Loucy (cell line): ENCODE measurements around the gene CR1.
"Not testable (repeated sequence)": the region's sequence is repeated elsewhere in the genome, so short reads cannot be mapped to it uniquely, and the experiment has no call there.

Source experiments
- EZH2phosphoT487 ChIP-seq: fragments of 200-600 bp; IDR thresholded peaks from 2 replicates; pipeline ENCODE4 v1.6.1; 2018; ENCODE audit warnings: antibody characterized with exemption, mild to moderate bottlenecking, moderate library complexity, borderline replicate concordance
- TF ChIP-seq, protein P1 (sequence below): fragments of 200-600 bp; sonication (generic); conservative IDR thresholded peaks from 2 replicates; pipeline ENCODE4 v1.5.1; 2014; ENCODE audit warnings: mild to moderate bottlenecking, antibody characterized with exemption, low read length

DNA sequence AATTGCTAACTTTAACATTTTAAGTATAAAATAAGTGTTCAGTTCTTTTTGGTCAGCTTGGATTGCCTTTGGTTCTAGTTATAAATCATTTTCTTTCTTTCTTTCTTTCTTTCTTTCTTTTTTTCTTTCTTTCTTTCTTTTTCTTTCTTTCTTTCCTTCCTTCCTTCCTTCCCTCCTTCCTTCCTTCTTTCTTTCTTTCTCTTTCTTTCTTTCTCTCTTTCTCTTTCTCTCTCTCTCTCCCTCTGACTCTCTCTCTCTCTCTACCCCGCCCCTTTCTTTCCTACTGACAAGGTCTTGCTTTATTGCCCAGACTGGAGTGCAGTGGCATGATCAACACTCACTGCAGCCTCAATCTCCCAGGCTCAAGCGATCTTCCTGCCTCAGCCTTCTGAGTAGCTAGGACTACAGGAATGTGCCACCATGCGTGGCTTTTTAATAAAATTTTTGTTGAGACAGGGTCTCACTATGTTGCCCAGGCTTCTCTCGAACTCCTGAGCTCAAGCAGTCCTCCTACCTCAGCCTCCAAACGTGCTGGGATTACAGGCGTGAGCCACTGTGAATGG, 187.0 kb downstream of the CR1 start:
- TF ChIP-seq, protein P1, sequence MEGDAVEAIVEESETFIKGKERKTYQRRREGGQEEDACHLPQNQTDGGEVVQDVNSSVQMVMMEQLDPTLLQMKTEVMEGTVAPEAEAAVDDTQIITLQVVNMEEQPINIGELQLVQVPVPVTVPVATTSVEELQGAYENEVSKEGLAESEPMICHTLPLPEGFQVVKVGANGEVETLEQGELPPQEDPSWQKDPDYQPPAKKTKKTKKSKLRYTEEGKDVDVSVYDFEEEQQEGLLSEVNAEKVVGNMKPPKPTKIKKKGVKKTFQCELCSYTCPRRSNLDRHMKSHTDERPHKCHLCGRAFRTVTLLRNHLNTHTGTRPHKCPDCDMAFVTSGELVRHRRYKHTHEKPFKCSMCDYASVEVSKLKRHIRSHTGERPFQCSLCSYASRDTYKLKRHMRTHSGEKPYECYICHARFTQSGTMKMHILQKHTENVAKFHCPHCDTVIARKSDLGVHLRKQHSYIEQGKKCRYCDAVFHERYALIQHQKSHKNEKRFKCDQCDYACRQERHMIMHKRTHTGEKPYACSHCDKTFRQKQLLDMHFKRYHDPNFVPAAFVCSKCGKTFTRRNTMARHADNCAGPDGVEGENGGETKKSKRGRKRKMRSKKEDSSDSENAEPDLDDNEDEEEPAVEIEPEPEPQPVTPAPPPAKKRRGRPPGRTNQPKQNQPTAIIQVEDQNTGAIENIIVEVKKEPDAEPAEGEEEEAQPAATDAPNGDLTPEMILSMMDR: not testable (repeated sequence)
- not testable (repeated sequence) for TF ChIP-seq EZH2phosphoT487
